HCT116 (cell line): ENCODE data around the gene ZNF79. TPM values are rescaled to one million over a fixed set of nuclear protein-coding genes. Genes with fewer than 3 reads are reported as not detected.

ENCODE experiments used
- ATAC-seq: fragments of 200-7000 bp; cut with Tn5 transposase; 2 replicates; pipeline ENCODE4 v1.9.1; 2020; ENCODE audit warnings: mild to moderate bottlenecking, moderate library complexity
- BruUV-seq: library from RNA; stranded (reverse); fragments of 400-500 nt; replicated peaks from 2 replicates; lab custom pipeline; 2021; lab: Mats Ljungman, UMichigan
- CTCF ChIA-PET: fragments of 300-600 bp; sonication (Branson Sonifier 250); formaldehyde crosslinking; loops from one replicate; lab custom pipeline; 2021; ENCODE audit warnings: antibody characterized with exemption; lab: Charles Lee
- POLR2A ChIA-PET: fragments of 300-600, 350-600 bp; sonication (Branson Sonifier 250); formaldehyde crosslinking; loops from one replicate; lab custom pipeline; 2021; ENCODE audit warnings: antibody characterized with exemption; lab: Charles Lee
- RAD21 ChIA-PET, 2 experiments: fragments of 300-600 bp; sonication (Branson Sonifier 250); formaldehyde crosslinking; loops; one replicate each; lab custom pipeline; 2023; ENCODE audit warnings: low total read pairs in 2 of 2; ENCODE audit not compliant: uncharacterized antibody in 2 of 2, unreplicated experiment in 2 of 2, low non-redundant PET in 1 of 2; lab: Charles Lee
- DNase-seq: peaks from one replicate; pipeline ENCODE4 v3.0.0-alpha.2; 2010; ENCODE audit warnings: low read depth, low spot score
- H2AFZ ChIP-seq: fragments of 200-600 bp; shearing (Covaris generic), sonication (generic); 2 replicates; pipeline ENCODE4 v1.6.1; 2017; ENCODE audit warnings: low read depth, mixed run types, mixed read lengths, antibody characterized with exemption, low read length; ENCODE audit not compliant: poor library complexity, severe bottlenecking
- H3K27ac ChIP-seq: 2 replicates; pipeline ENCODE4 v1.5.1; 2012; ENCODE audit warnings: low read depth, low read length
- H3K27me3 ChIP-seq: fragments of 200-600 bp; sonication (generic); 2 replicates; pipeline ENCODE4 v1.6.1; 2016; ENCODE audit warnings: mixed run types, low read length, mixed read lengths; ENCODE audit not compliant: insufficient read depth
- H3K36me3 ChIP-seq, 2 experiments: fragments of 200-500 bp in 1 of 2; fragments of 200-600 bp in 1 of 2; sonication (Bioruptor generic) in 1 of 2; sonication (generic) in 1 of 2; 2 replicates each; pipeline versions ENCODE4 v1.5.1 to v1.6.1; 2014 to 2016; ENCODE audit warnings: low read length in 2 of 2, inconsistent platforms in 1 of 2, mixed read lengths in 1 of 2, mixed run types in 1 of 2; ENCODE audit not compliant: insufficient read depth in 2 of 2, control insufficient read depth in 1 of 2
- H3K4me1 ChIP-seq, 2 experiments: fragments of 200-600 bp in 1 of 2; sonication (generic) in 1 of 2; 2 replicates each; pipeline versions ENCODE4 v1.5.1 to v1.6.1; 2012 to 2017; ENCODE audit warnings: low read length in 2 of 2, inconsistent platforms in 1 of 2, mild to moderate bottlenecking in 1 of 2, mixed read lengths in 1 of 2, mixed run types in 1 of 2, moderate library complexity in 1 of 2; ENCODE audit not compliant: insufficient read depth in 2 of 2, control insufficient read depth in 1 of 2
- H3K4me2 ChIP-seq: fragments of 200-600 bp; sonication (generic); 2 replicates; pipeline ENCODE4 v1.6.1; 2017; ENCODE audit warnings: mixed run types, low read length, mixed read lengths
- H3K4me3 ChIP-seq, 2 experiments: fragments of 200-600 bp in 1 of 2; sonication (generic) in 1 of 2; replicated peaks in 1 of 2; 2 replicates each; pipeline ENCODE4 v1.5.1; 2011 to 2016; ENCODE audit warnings: low read length in 2 of 2, control low read depth in 1 of 2, low read depth in 1 of 2, mild to moderate bottlenecking in 1 of 2, mixed read lengths in 1 of 2, mixed run types in 1 of 2
- H3K79me2 ChIP-seq: fragments of 200-600 bp; sonication (generic); 2 replicates; pipeline ENCODE4 v1.6.1; 2017; ENCODE audit warnings: mild to moderate bottlenecking, mixed run types, low read length, moderate library complexity, mixed read lengths; ENCODE audit not compliant: insufficient read depth
- H3K9ac ChIP-seq: fragments of 200-600 bp; sonication (generic); 2 replicates; pipeline ENCODE4 v1.6.1; 2016; ENCODE audit warnings: low read length, mixed read lengths
- H3K9me2 ChIP-seq: fragments of 200-600 bp; sonication (generic), shearing (Covaris generic); 2 replicates; pipeline ENCODE4 v1.6.1; 2017; ENCODE audit warnings: mixed run types, mild to moderate bottlenecking, moderate library complexity; ENCODE audit not compliant: insufficient read depth
- H3K9me3 ChIP-seq, 2 experiments: fragments of 200-500 bp in 1 of 2; fragments of 200-600 bp in 1 of 2; sonication (Bioruptor generic) in 1 of 2; sonication (generic) in 1 of 2; 2 replicates each; pipeline ENCODE4 v1.6.1; 2014 to 2017; ENCODE audit warnings: low read length in 2 of 2, mixed read lengths in 2 of 2, inconsistent platforms in 1 of 2, low read depth in 1 of 2, mild to moderate bottlenecking in 1 of 2, mixed run types in 1 of 2, moderate library complexity in 1 of 2; ENCODE audit not compliant: control insufficient read depth in 1 of 2, insufficient read depth in 1 of 2
- H4K20me1 ChIP-seq: fragments of 200-600 bp; sonication (generic), shearing (Covaris generic); 2 replicates; pipeline ENCODE4 v1.6.1; 2017; ENCODE audit warnings: mixed run types, mild to moderate bottlenecking, moderate library complexity; ENCODE audit not compliant: insufficient read depth
- CBX3 ChIP-seq: IDR thresholded peaks from 2 replicates; pipeline ENCODE4 v1.6.1; 2012; ENCODE audit warnings: low read depth
- CEBPB ChIP-seq: IDR thresholded peaks from 2 replicates; pipeline ENCODE4 v1.6.1; 2012; ENCODE audit warnings: low read depth
- CTCF ChIP-seq, 3 experiments: fragments of 200-600 bp in 1 of 3; sonication (generic) in 1 of 3; IDR thresholded peaks in 2 of 3; conservative IDR thresholded peaks in 1 of 3; 2 replicates each; pipeline ENCODE4 v1.5.1; 2012 to 2017; ENCODE audit warnings: low read depth in 2 of 3, low read length in 2 of 3, antibody characterized with exemption in 1 of 3, borderline replicate concordance in 1 of 3, control low read depth in 1 of 3, mild to moderate bottlenecking in 1 of 3, mixed read lengths in 1 of 3, mixed run types in 1 of 3, moderate library complexity in 1 of 3; ENCODE audit not compliant: insufficient read depth in 1 of 3
- EGR1 ChIP-seq: IDR thresholded peaks from 2 replicates; pipeline ENCODE4 v1.6.1; 2012; ENCODE audit warnings: low read depth
- ELF1 ChIP-seq: IDR thresholded peaks from 2 replicates; pipeline ENCODE4 v1.6.1; 2012; ENCODE audit warnings: low read depth, borderline replicate concordance
- EZH2phosphoT487 ChIP-seq: fragments of 200-600 bp; IDR thresholded peaks from 2 replicates; pipeline ENCODE4 v1.6.1; 2018; ENCODE audit warnings: antibody characterized with exemption, borderline replicate concordance
- FOSL1 ChIP-seq: IDR thresholded peaks from 2 replicates; pipeline ENCODE4 v1.6.1; 2012; ENCODE audit warnings: low read depth
- JUND ChIP-seq: IDR thresholded peaks from 2 replicates; pipeline ENCODE4 v1.6.1; 2012
- MAX ChIP-seq: IDR thresholded peaks from 2 replicates; pipeline ENCODE4 v1.6.1; 2012
- POLR2A ChIP-seq: IDR thresholded peaks from 2 replicates; pipeline ENCODE4 v1.7.0; 2011; ENCODE audit warnings: borderline replicate concordance; ENCODE audit not compliant: insufficient read depth, insufficient read length; ENCODE audit errors: extremely low read depth
- POLR2AphosphoS5 ChIP-seq: IDR thresholded peaks from 2 replicates; pipeline ENCODE4 v1.6.1; 2011; ENCODE audit warnings: mild to moderate bottlenecking, low read depth, low read length, moderate library complexity
- RAD21 ChIP-seq: IDR thresholded peaks from 2 replicates; pipeline ENCODE4 v1.6.1; 2012; ENCODE audit warnings: low read depth, mild to moderate bottlenecking
- SP1 ChIP-seq: IDR thresholded peaks from 2 replicates; pipeline ENCODE4 v1.6.1; 2012; ENCODE audit warnings: low read depth
- SRF ChIP-seq: IDR thresholded peaks from 2 replicates; pipeline ENCODE4 v1.6.1; 2012; ENCODE audit warnings: low read depth
- TCF7L2 ChIP-seq: IDR thresholded peaks from 2 replicates; pipeline ENCODE4 v1.7.0; 2011; ENCODE audit warnings: borderline replicate concordance, inconsistent platforms; ENCODE audit not compliant: insufficient read depth, insufficient read length; ENCODE audit errors: extremely low read depth
- YY1 ChIP-seq: IDR thresholded peaks from 2 replicates; pipeline ENCODE4 v1.6.1; 2011; ENCODE audit warnings: low read length, low read depth, moderate library complexity, mild to moderate bottlenecking; ENCODE audit not compliant: insufficient replicate concordance; ENCODE audit errors: extremely low read depth
- ZFX ChIP-seq: fragments of 450-650 bp; IDR thresholded peaks from 2 replicates; pipeline ENCODE4 v1.6.1; 2017
- ZNF274 ChIP-seq: fragments of 200-500 bp; sonication (Bioruptor generic); IDR thresholded peaks from 2 replicates; pipeline ENCODE4 v1.6.1; 2014; ENCODE audit warnings: mild to moderate bottlenecking, low read depth, low read length, inconsistent platforms
- intact Hi-C: fragments of 100-400 bp; cut with micrococcal nuclease; formaldehyde crosslinking; loops from 2 replicates; pipeline ENCODE4 v1.10.0; 2022
- total RNA-seq: library from RNA; stranded (reverse); gene quantifications from one replicate; pipeline ENCODE4 v1.2.1, GENCODE V29; 2021; ENCODE audit not compliant: unreplicated experiment

The ZNF79 gene
- total RNA-seq, 1 experiment from 2014 or later = 5.3 TPM

- H3K4me3 ChIP-seq = no peak overlapping the region
- no peak overlapping the region for H2AFZ ChIP-seq
- H3K9me2 ChIP-seq = no peaks in the 10 kb centered on the region
- no TSS peak for BruUV-seq
- no peaks in the 10 kb centered on the region for H3K27me3 ChIP-seq
- ChIA-PET CTCF (no interaction called here), POLR2A (interaction anchor here (1.5 kb wide), 1 partner anchor 224 kb away, joined by 3 read pairs; no protein-coding TSS in a partner anchor), RAD21 (no interaction called here)
- H4K20me1 ChIP-seq = peaks cover 38% of the 10 kb centered on the region
- DNase-seq (no peak), ATAC-seq (no peak)
- peaks cover 28 to 57% of the 10 kb centered on the region in 2 experiments for H3K36me3 ChIP-seq
- no peak overlapping the region for H3K4me2 ChIP-seq
- no peak overlapping the region for H3K9ac ChIP-seq
- H3K9me3 ChIP-seq = no peaks in the 10 kb centered on the region
- no peak for TF ChIP-seq MAX
- peak; percentile 45; the same call in 1 of the 2 replicates for TF ChIP-seq POLR2AphosphoS5
- intact Hi-C loops = no loop called here
- H3K4me1 ChIP-seq = peaks cover 15 to 60% of the 10 kb centered on the region in 2 experiments
- H3K79me2 ChIP-seq = peaks cover 41% of the 10 kb centered on the region
- peak overlapping the region; percentile 97 for H3K27ac ChIP-seq
These were observed 24.1 kb downstream of the ZNF79 start for GRCh38 chr9:127448112-127448805.

GRCh38 chr9:127449332-127449966 lies 25.3 kb downstream of the ZNF79 start:
- no TSS peak for BruUV-seq
- Histone ChIP-seq H3K9me2 (no peaks in the 10 kb centered on the region), H3K36me3 (peaks cover 28 to 54% of the 10 kb centered on the region in 2 experiments), H4K20me1 (peaks cover 38% of the 10 kb centered on the region), H3K9me3 (no peaks in the 10 kb centered on the region), H3K4me2 (peak overlapping the region; percentile 90), H3K4me1 (peaks cover 11 to 53% of the 10 kb centered on the region in 2 experiments), H3K9ac (peak overlapping the region; percentile 99), H3K27me3 (no peaks in the 10 kb centered on the region), H3K79me2 (peaks cover 41% of the 10 kb centered on the region), H3K4me3 (peak overlapping the region; percentile 87 to 98), H3K27ac (peak overlapping the region; percentile 97), H2AFZ (no peak overlapping the region)
- RAD21 ChIA-PET = no interaction called here
- TF ChIP-seq TCF7L2 (no peak), SP1 (no peak), MAX (no peak), RAD21 (no peak), POLR2AphosphoS5 (no peak), CEBPB (no peak), EGR1 (no peak), ZNF274 (no peak), EZH2phosphoT487 (no peak), SRF (no peak), POLR2A (no peak), CTCF (IDR thresholded peaks at IDR 0.05 in 2 of 3, conservative IDR thresholded peaks at IDR 0.05 in 1 of 3; ENCODE audit: borderline replicate concordance in 1 of 3, insufficient read depth in 1 of 3, low read depth in 2 of 3, low read length in 2 of 3) (no peak), JUND (no peak), FOSL1 (no peak), ELF1 (no peak), ZFX (no peak), YY1 (no peak), CBX3 (no peak)
- no peak for ATAC-seq
- intact Hi-C loops = no loop called here
- POLR2A ChIA-PET = interaction anchor here (0.9 to 2.4 kb wide), 2 partner anchors 17 to 225 kb away, joined by 3 to 4 read pairs; no protein-coding TSS in a partner anchor
- CTCF ChIA-PET = no interaction called here
- DNase-seq = no peak
